ENCODE data around the gene PGAP1.

PGAP1 gene

GRCh38 chr2:196798980-196799379, 127.5 kb downstream of the PGAP1 start:
- peak; percentile 4 for DNase-seq (ENCODE audit: low spot score)

- no peak for DNase-seq (ENCODE audit: low spot score)
Observed at GRCh38 chr2:196792865-196793264, 133.6 kb downstream of the PGAP1 start.

- DNase-seq (ENCODE audit: low spot score): no peak
Observed at GRCh38 chr2:196783431-196784094, 142.9 kb downstream of the PGAP1 start.
